ENCODE data around the gene CTRB1.
"Not testable (repeated sequence)": the region's sequence is repeated elsewhere in the genome, so short reads cannot be mapped to it uniquely, and the experiment has no call there.

Gene CTRB1

GRCh38 chr16:75272629-75273028 is 53.8 kb downstream of the CTRB1 start:
- not testable (repeated sequence) for DNase-seq (ENCODE audit: low spot score)

- no peak for DNase-seq (ENCODE audit: low spot score)
Measured at GRCh38 chr16:75273054-75273925, 54.5 kb downstream of the CTRB1 start.
